ENCODE results near the gene MKRN2.

DNA sequence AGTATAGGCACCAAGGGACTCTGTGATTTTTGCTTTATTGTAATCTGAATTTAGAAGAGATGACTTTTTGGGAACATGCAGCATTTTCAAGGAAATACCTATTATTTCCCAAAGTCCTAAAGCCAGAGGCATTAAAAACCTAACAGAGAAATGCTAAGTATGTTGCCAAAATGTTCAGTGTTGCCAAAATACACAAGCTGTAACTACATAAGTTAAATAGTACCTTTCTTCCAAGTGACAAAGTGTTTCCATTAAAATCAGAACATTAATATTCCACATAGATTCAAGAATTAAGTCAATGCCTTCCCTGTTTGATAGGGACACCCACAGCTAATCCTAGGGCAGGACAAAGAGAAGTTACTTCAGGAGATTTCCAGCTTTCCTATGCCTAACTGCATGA lies 42.0 kb downstream of the MKRN2 start:
- no peak for TF ChIP-seq POLR2A (IDR thresholded peaks at IDR 0.05)
- no peak for TF ChIP-seq POLR2AphosphoS5 (IDR thresholded peaks at IDR 0.05)
- TF ChIP-seq, protein P1, sequence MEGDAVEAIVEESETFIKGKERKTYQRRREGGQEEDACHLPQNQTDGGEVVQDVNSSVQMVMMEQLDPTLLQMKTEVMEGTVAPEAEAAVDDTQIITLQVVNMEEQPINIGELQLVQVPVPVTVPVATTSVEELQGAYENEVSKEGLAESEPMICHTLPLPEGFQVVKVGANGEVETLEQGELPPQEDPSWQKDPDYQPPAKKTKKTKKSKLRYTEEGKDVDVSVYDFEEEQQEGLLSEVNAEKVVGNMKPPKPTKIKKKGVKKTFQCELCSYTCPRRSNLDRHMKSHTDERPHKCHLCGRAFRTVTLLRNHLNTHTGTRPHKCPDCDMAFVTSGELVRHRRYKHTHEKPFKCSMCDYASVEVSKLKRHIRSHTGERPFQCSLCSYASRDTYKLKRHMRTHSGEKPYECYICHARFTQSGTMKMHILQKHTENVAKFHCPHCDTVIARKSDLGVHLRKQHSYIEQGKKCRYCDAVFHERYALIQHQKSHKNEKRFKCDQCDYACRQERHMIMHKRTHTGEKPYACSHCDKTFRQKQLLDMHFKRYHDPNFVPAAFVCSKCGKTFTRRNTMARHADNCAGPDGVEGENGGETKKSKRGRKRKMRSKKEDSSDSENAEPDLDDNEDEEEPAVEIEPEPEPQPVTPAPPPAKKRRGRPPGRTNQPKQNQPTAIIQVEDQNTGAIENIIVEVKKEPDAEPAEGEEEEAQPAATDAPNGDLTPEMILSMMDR (IDR thresholded peaks at IDR 0.05) = no peak
